ENCODE measurements around the gene ST7.

The ST7 gene

GRCh38 chr7:116979430-116979829 lies 26.1 kb downstream of the ST7 start:
- DNase-seq = no peak

- no peak for DNase-seq
Observed at GRCh38 chr7:116980354-116980753, 27.1 kb downstream of the ST7 start.

- DNase-seq = no peak
Observed at GRCh38 chr7:116981939-116982338, 28.6 kb downstream of the ST7 start.

- no peak for DNase-seq
Observed at GRCh38 chr7:116984511-116984910, 31.2 kb downstream of the ST7 start.

- DNase-seq = no peak
Observed at GRCh38 chr7:116984917-116985316, 31.6 kb downstream of the ST7 start.

GRCh38 chr7:116985575-116985974 lies 32.3 kb downstream of the ST7 start:
- no peak for DNase-seq

GRCh38 chr7:116986611-116987565 lies 33.6 kb downstream of the ST7 start:
- DNase-seq = no peak

- DNase-seq = no peak
Observed at GRCh38 chr7:116988363-116988989, 35.2 kb downstream of the ST7 start.

GRCh38 chr7:116990056-116990455 lies 36.8 kb downstream of the ST7 start:
- DNase-seq = no peak

- DNase-seq = no peak
Observed at GRCh38 chr7:116991233-116991632, 37.9 kb downstream of the ST7 start.

- no peak for DNase-seq
Observed at GRCh38 chr7:116994611-116995010, 41.3 kb downstream of the ST7 start.

- no peak for DNase-seq
Observed at GRCh38 chr7:116997972-116998371, 44.7 kb downstream of the ST7 start.

GRCh38 chr7:116998567-116999175 lies 45.4 kb downstream of the ST7 start:
- no peak for DNase-seq

GRCh38 chr7:116999311-116999710 lies 46.0 kb downstream of the ST7 start:
- DNase-seq = no peak

GRCh38 chr7:117001283-117001682 lies 48.0 kb downstream of the ST7 start:
- DNase-seq = no peak

GRCh38 chr7:117004899-117005298 lies 51.6 kb downstream of the ST7 start:
- DNase-seq = no peak

GRCh38 chr7:117005449-117005848 lies 52.1 kb downstream of the ST7 start:
- DNase-seq = no peak

- no peak for DNase-seq
Observed at GRCh38 chr7:117006907-117007684, 53.8 kb downstream of the ST7 start.

- no peak for DNase-seq
Observed at GRCh38 chr7:117008118-117008885, 55.0 kb downstream of the ST7 start.

- no peak for DNase-seq
Observed at GRCh38 chr7:117008886-117009531, 55.7 kb downstream of the ST7 start.

- no peak for DNase-seq
Observed at GRCh38 chr7:117009705-117010361, 56.5 kb downstream of the ST7 start.
